H9 (cell line): ENCODE measurements around the gene INO80. TPM values are rescaled to one million over a fixed set of nuclear protein-coding genes. Genes with fewer than 3 reads are reported as not detected.

Source experiments
- DNase-seq: peaks from one replicate; pipeline ENCODE4 v3.0.0-alpha.2; 2017
- H2AFZ ChIP-seq: one replicate; pipeline ENCODE4 v1.6.1; 2013; ENCODE audit warnings: mild to moderate bottlenecking, low read length, control low read depth, moderate library complexity
- H2AK5ac ChIP-seq: 2 replicates; pipeline ENCODE4 v1.6.1; 2013; ENCODE audit warnings: low read length, control low read depth, mixed read lengths; ENCODE audit not compliant: insufficient read length
- H2BK120ac ChIP-seq: one replicate; pipeline ENCODE4 v1.6.1; 2013; ENCODE audit warnings: low read depth, mild to moderate bottlenecking, low read length, control low read depth, inconsistent platforms; ENCODE audit not compliant: poor library complexity, severe bottlenecking
- H2BK12ac ChIP-seq: 2 replicates; pipeline ENCODE4 v1.6.1; 2013; ENCODE audit warnings: low read length, control low read depth, mixed read lengths, low read depth; ENCODE audit not compliant: insufficient read length
- H2BK15ac ChIP-seq: 2 replicates; pipeline ENCODE4 v1.6.1; 2013; ENCODE audit warnings: low read depth, low read length, control low read depth
- H2BK20ac ChIP-seq: one replicate; pipeline ENCODE4 v1.6.1; 2013; ENCODE audit warnings: low read depth, mild to moderate bottlenecking, low read length, control low read depth, inconsistent platforms; ENCODE audit not compliant: poor library complexity, severe bottlenecking
- H2BK5ac ChIP-seq: 2 replicates; pipeline ENCODE4 v1.6.1; 2013; ENCODE audit warnings: low read length, control low read depth, mixed read lengths; ENCODE audit not compliant: insufficient read length
- H3K14ac ChIP-seq: 2 replicates; pipeline ENCODE4 v1.6.1; 2013; ENCODE audit warnings: low read length, control low read depth; ENCODE audit not compliant: insufficient read depth
- H3K18ac ChIP-seq: 2 replicates; pipeline ENCODE4 v1.6.1; 2013; ENCODE audit warnings: low read depth, mild to moderate bottlenecking, mixed read lengths, low read length, control low read depth; ENCODE audit not compliant: insufficient read length
- H3K23ac ChIP-seq: 2 replicates; pipeline ENCODE4 v1.6.1; 2013; ENCODE audit warnings: low read length, control low read depth, mixed read lengths, low read depth; ENCODE audit not compliant: insufficient read length
- H3K23me2 ChIP-seq: 2 replicates; pipeline ENCODE4 v1.6.1; 2013; ENCODE audit warnings: low read depth, mild to moderate bottlenecking, mixed read lengths, low read length, control low read depth; ENCODE audit not compliant: insufficient read length, poor library complexity, severe bottlenecking
- H3K27ac ChIP-seq: 2 replicates; pipeline ENCODE4 v1.5.1; 2013; ENCODE audit warnings: low read length, control low read depth, mixed read lengths, low read depth; ENCODE audit not compliant: insufficient read length
- H3K27me3 ChIP-seq: 2 replicates; pipeline ENCODE4 v1.6.1; 2013; ENCODE audit warnings: low read length, control low read depth, inconsistent platforms; ENCODE audit not compliant: insufficient read depth
- H3K4ac ChIP-seq: 2 replicates; pipeline ENCODE4 v1.6.1; 2013; ENCODE audit warnings: low read depth, mild to moderate bottlenecking, control low read depth, inconsistent platforms, low read length, moderate library complexity
- H3K4me1 ChIP-seq: 2 replicates; pipeline ENCODE4 v1.6.1; 2013; ENCODE audit warnings: low read length, control low read depth, inconsistent platforms; ENCODE audit not compliant: insufficient read depth
- H3K4me2 ChIP-seq: 2 replicates; pipeline ENCODE4 v1.6.1; 2013; ENCODE audit warnings: low read length, control low read depth, mixed read lengths; ENCODE audit not compliant: insufficient read length, insufficient read depth
- H3K56ac ChIP-seq: 2 replicates; pipeline ENCODE4 v1.6.1; 2013; ENCODE audit warnings: low read depth, mild to moderate bottlenecking, mixed read lengths, low read length, control low read depth; ENCODE audit not compliant: insufficient read length
- H3K79me1 ChIP-seq: 2 replicates; pipeline ENCODE4 v1.6.1; 2013; ENCODE audit warnings: low read depth, mild to moderate bottlenecking, moderate library complexity, low read length, control low read depth, inconsistent platforms; ENCODE audit not compliant: insufficient read depth, poor library complexity, severe bottlenecking
- H3K79me2 ChIP-seq: 2 replicates; pipeline ENCODE4 v1.6.1; 2013; ENCODE audit warnings: low read length, control low read depth, inconsistent platforms; ENCODE audit not compliant: insufficient read depth
- H3K9ac ChIP-seq: 2 replicates; pipeline ENCODE4 v1.6.1; 2013; ENCODE audit warnings: low read length, control low read depth, mixed read lengths; ENCODE audit not compliant: insufficient read length; ENCODE audit errors: extremely low read depth
- H3K9me3 ChIP-seq: one replicate; pipeline ENCODE4 v1.6.1; 2013; ENCODE audit warnings: low read depth, low read length, inconsistent platforms; ENCODE audit not compliant: control insufficient read depth
- H3T11ph ChIP-seq: one replicate; pipeline ENCODE4 v1.6.1; 2013; ENCODE audit warnings: mild to moderate bottlenecking, low read length, control low read depth, inconsistent platforms
- H4K20me1 ChIP-seq: one replicate; pipeline ENCODE4 v1.6.1; 2013; ENCODE audit not compliant: control insufficient read depth, insufficient read length, insufficient read depth
- H4K5ac ChIP-seq: 2 replicates; pipeline ENCODE4 v1.6.1; 2013; ENCODE audit warnings: low read depth, mild to moderate bottlenecking, mixed read lengths, low read length, control low read depth; ENCODE audit not compliant: insufficient read length
- H4K8ac ChIP-seq: replicated peaks from 2 replicates; pipeline ENCODE4 v1.6.1; 2013; ENCODE audit warnings: low read length, control low read depth, mixed read lengths, low read depth; ENCODE audit not compliant: insufficient read length
- H4K91ac ChIP-seq: 2 replicates; pipeline ENCODE4 v1.6.1; 2013; ENCODE audit warnings: low read depth, mild to moderate bottlenecking, moderate library complexity, mixed read lengths, low read length, control low read depth; ENCODE audit not compliant: insufficient read length
- H3K27ac Mint-ChIP-seq, 3 experiments: 2 replicates in 2 of 3; 3 replicates in 1 of 3; pipeline ENCODE4 v1.8.0; 2020 to 2021; ENCODE audit warnings: mixed read lengths in 3 of 3, mild to moderate bottlenecking in 1 of 3, moderate library complexity in 1 of 3
- H3K27me3 Mint-ChIP-seq: 2 replicates; pipeline ENCODE4 v1.8.0; 2021; ENCODE audit warnings: low read depth, mild to moderate bottlenecking, moderate library complexity, mixed read lengths
- H3K36me3 Mint-ChIP-seq, 3 experiments: 2 replicates in 2 of 3; 3 replicates in 1 of 3; pipeline ENCODE4 v1.8.0; 2020 to 2021; ENCODE audit warnings: low read depth in 3 of 3, mixed read lengths in 3 of 3; ENCODE audit not compliant: insufficient read depth in 1 of 3
- H3K4me1 Mint-ChIP-seq, 2 experiments: 2 replicates each; pipeline ENCODE4 v1.8.0; 2020; ENCODE audit warnings: mixed read lengths in 2 of 2
- H3K4me3 Mint-ChIP-seq, 2 experiments: 2 replicates in 1 of 2; 3 replicates in 1 of 2; pipeline ENCODE4 v1.8.0; 2020 to 2021; ENCODE audit warnings: mild to moderate bottlenecking in 2 of 2, mixed read lengths in 2 of 2, moderate library complexity in 1 of 2
- H3K9me3 Mint-ChIP-seq, 2 experiments: 2 replicates in 1 of 2; 3 replicates in 1 of 2; pipeline ENCODE4 v1.8.0; 2020; ENCODE audit warnings: mild to moderate bottlenecking in 2 of 2, mixed read lengths in 2 of 2, moderate library complexity in 1 of 2
- CTCF ChIP-seq: fragments of 200-600 bp; sonication (generic); conservative IDR thresholded peaks from 3 replicates; pipeline ENCODE4 v1.8.0; 2021; ENCODE audit warnings: antibody characterized with exemption, mild to moderate bottlenecking
- WGBS: extraction: QIAGEN DNeasy Blood & Tissue Kit; methylation state at CpG from one replicate; pipeline ENCODE4 v1.1.7; 2013; ENCODE audit warnings: missing lambda C conversion rate, low lambda C conversion rate, mixed read lengths; ENCODE audit not compliant: insufficient read length; ENCODE audit errors: extremely low coverage; 5-methylcytosine and 5-hydroxymethylcytosine counted together
- total RNA-seq: library from RNA; stranded (reverse); gene quantifications from 2 replicates; pipeline ENCODE4 v1.2.1, GENCODE V29; 2021

INO80 gene
- total RNA-seq, 1 experiment from 2014 or later: 29.2 TPM

DNA sequence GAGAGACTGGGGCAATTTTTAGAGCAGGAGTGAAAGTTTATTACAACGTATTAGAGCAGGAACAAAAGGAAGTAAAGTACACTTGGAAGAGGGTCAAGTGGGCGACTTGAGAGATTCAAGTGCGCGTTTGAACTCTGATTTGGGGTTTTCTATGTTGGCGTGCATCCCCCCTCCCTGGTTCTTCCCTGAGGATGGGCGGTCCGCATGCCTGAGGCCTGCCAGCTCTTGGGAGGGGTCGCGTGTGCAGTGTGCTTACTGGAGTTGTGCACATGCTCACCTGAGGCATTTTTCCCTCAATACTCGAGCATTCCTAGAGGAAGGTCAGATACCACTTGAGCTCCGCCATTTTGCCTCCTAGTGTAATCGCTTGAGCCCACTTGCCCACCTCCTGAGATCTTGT lies 173.2 kb downstream of the INO80 start:
- H4K20me1 ChIP-seq: no peaks in the 10 kb centered on the region
- Mint-ChIP-seq H3K4me1 (peaks cover 21% of the 10 kb centered on the region in 2 experiments), H3K9me3 (no peaks in the 10 kb centered on the region), H3K4me3 (peak overlapping the region in 1 of 2 experiments; percentile 75; a peak in 3 of 5 replicates), H3K27me3 (peaks cover 71% of the 10 kb centered on the region), H3K36me3 (no peaks in the 10 kb centered on the region; a peak in 1 of 7 replicates), H3K27ac (peak overlapping the region in 1 of 3 experiments; percentile 18; a peak in 1 of 7 replicates)
- no peak overlapping the region for H2AFZ ChIP-seq
- no CpG with 5 or more reads among the region's 12 CpGs for WGBS
- H3K56ac ChIP-seq: no peak overlapping the region
- H3K9ac ChIP-seq: no peak overlapping the region
- H2BK12ac ChIP-seq: no peak overlapping the region
- H3K4me1 ChIP-seq: no peaks in the 10 kb centered on the region
- H2BK15ac ChIP-seq: no peak overlapping the region
- no peak overlapping the region for H3K18ac ChIP-seq
- DNase-seq: no peak
- H4K91ac ChIP-seq: no peak overlapping the region
- no peaks in the 10 kb centered on the region; the same call in 1 of the 2 replicates for H3K27me3 ChIP-seq
- H2AK5ac ChIP-seq: no peak overlapping the region
- H3K4ac ChIP-seq: no peak overlapping the region
- H4K8ac ChIP-seq: no peak overlapping the region
- no peaks in the 10 kb centered on the region for H3K79me1 ChIP-seq
- H3K14ac ChIP-seq: no peak overlapping the region
- H3T11ph ChIP-seq: no peak overlapping the region
- H3K23me2 ChIP-seq: peaks cover 5% of the 10 kb centered on the region
- H2BK5ac ChIP-seq: no peak overlapping the region
- no peak overlapping the region for H2BK120ac ChIP-seq
- H3K9me3 ChIP-seq: no peaks in the 10 kb centered on the region
- no peak overlapping the region for H3K27ac ChIP-seq
- no peak overlapping the region for H3K4me2 ChIP-seq
- H2BK20ac ChIP-seq: no peak overlapping the region
- no peak overlapping the region for H4K5ac ChIP-seq
- TF ChIP-seq CTCF: no peak
- H3K23ac ChIP-seq: no peak overlapping the region
- no peaks in the 10 kb centered on the region for H3K79me2 ChIP-seq
